Epithelial cell of proximal tubule (primary cell): ENCODE data around the gene METTL16. TPM values are rescaled to one million over a fixed set of nuclear protein-coding genes. Genes with fewer than 3 reads are reported as not detected.

Experiments
- DNase-seq: peaks from one replicate; pipeline ENCODE4 v3.0.0-alpha.2; 2011; ENCODE audit warnings: low read depth
- H3K4me3 ChIP-seq: 2 replicates; pipeline ENCODE4 v1.5.1; 2011; ENCODE audit warnings: low read depth, mild to moderate bottlenecking, low read length
- total RNA-seq: library from RNA; depleted of rRNA; stranded (reverse); fragments of >200 nt; gene quantifications from 2 replicates; pipeline ENCODE4 v1.2.3, GENCODE V29; 2015
- TF ChIP-seq, protein P1 (sequence below): conservative IDR thresholded peaks from 2 replicates; pipeline ENCODE4 v1.5.1; 2012; ENCODE audit warnings: low read depth, mild to moderate bottlenecking, low read length

METTL16 gene
- total RNA-seq, 1 donor from 2014 or later = 18.0 TPM

DNA sequence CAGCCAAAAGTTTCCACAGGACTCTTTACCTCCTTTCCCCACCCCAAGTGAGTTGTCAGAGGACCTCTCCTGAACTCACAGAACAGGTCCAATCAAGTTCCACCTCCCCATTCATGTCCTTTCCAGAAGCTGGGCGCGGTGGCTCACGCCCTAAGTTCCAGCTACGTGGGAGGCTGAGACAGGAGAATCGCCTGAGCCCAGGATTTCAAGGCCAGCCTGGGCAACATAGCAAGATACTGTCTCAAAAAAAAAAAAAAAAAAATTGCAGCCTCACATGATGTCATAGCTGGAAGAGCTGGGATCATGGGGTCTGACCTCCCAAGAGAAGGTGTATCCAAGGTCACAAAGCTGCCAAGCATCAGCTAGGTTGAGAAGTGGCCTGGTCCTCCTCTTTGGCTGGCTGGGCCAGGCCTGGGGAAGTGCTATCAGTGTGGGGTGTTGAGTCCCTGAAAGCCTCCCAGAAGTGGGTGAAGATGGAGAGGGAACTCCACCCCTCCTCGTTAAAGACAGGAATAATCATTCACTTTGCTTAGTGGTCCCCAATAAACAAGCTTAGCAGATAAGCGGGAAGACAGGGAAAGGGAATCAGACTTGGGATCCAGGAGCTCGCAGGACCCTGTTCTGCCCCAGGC lies 105.3 kb downstream of the METTL16 start:
- H3K4me3 ChIP-seq = no peak overlapping the region

DNA sequence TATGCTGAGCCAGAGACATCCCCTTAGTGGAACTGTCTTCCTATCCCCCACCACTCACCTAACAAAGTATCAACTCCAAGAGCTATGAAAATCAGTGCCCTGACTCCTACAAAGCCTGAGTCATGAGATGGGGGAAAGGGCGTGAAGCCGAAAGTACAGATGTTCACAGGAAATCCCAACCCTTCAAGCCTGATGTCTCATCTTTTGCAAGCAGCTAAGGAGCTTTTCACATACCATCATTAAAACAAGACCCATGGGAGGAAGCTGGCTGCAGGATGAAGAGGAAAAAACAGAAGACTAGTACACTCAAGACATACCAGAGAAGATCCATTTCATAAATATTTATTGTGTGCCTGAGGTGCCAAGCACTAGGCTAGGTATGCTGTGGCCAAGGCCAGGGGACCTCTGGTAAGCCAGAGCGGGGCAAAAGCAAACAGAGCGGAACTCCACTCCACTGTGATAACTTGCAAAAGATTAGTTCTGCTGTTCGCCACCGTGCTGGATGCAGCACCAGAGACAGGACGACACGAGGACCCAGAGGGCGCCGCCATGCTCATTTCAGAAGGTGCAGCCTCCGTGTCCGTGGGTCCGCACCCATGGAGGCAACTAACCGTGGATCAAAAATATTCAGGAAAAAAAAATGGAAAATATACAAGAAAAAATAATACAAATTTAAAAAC lies 106.3 kb downstream of the METTL16 start:
- DNase-seq = no peak
- TF ChIP-seq, protein P1, sequence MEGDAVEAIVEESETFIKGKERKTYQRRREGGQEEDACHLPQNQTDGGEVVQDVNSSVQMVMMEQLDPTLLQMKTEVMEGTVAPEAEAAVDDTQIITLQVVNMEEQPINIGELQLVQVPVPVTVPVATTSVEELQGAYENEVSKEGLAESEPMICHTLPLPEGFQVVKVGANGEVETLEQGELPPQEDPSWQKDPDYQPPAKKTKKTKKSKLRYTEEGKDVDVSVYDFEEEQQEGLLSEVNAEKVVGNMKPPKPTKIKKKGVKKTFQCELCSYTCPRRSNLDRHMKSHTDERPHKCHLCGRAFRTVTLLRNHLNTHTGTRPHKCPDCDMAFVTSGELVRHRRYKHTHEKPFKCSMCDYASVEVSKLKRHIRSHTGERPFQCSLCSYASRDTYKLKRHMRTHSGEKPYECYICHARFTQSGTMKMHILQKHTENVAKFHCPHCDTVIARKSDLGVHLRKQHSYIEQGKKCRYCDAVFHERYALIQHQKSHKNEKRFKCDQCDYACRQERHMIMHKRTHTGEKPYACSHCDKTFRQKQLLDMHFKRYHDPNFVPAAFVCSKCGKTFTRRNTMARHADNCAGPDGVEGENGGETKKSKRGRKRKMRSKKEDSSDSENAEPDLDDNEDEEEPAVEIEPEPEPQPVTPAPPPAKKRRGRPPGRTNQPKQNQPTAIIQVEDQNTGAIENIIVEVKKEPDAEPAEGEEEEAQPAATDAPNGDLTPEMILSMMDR = no peak
- no peak overlapping the region for H3K4me3 ChIP-seq

More for the DNA sequence above, 105.3 kb downstream of the METTL16 start:
- TF ChIP-seq, protein P1 = no peak
- DNase-seq = no peak

DNA sequence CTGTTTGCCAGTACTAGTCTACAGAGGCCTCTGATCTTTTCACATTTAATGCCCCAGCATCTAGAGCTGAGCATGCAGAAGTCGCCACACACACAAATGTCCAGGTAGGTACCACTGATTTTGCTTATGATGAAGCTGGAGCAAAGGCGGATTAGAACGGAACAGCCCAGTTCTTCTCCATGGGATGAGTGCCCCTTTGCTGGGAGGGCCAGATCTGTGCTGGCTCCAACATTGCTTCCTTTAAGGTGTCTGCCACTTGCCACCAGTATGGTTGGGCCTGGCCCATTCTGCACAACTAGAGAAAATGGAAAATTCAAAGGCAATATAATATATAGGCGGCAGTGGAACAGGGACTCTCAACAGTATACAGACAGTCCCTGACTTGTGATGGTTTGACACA lies 108.6 kb downstream of the METTL16 start:
- TF ChIP-seq, protein P1 = no peak
- DNase-seq = no peak
- no peak overlapping the region for H3K4me3 ChIP-seq

DNA sequence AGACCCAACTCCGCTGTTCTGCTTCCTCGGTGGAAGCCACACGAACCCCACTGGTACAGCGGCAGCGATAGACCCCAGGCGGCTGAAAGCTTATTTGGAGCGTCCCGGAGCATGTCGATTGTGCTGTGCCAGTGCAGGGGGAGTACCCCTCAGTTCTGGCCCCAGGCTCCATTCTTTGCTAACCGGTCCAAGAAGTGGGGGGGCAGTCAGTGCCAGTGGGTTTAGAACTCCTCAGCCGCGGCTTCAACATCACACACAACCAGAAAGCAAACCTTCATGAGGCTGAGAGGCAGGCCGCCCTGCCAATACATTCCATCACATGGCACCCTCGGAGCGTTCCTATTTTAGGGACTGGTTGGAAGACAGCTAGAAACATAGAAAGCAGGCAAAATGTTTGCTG lies 109.1 kb downstream of the METTL16 start:
- DNase-seq = no peak
- H3K4me3 ChIP-seq = peak overlapping the region; percentile 86
- TF ChIP-seq, protein P1 = no peak

DNA sequence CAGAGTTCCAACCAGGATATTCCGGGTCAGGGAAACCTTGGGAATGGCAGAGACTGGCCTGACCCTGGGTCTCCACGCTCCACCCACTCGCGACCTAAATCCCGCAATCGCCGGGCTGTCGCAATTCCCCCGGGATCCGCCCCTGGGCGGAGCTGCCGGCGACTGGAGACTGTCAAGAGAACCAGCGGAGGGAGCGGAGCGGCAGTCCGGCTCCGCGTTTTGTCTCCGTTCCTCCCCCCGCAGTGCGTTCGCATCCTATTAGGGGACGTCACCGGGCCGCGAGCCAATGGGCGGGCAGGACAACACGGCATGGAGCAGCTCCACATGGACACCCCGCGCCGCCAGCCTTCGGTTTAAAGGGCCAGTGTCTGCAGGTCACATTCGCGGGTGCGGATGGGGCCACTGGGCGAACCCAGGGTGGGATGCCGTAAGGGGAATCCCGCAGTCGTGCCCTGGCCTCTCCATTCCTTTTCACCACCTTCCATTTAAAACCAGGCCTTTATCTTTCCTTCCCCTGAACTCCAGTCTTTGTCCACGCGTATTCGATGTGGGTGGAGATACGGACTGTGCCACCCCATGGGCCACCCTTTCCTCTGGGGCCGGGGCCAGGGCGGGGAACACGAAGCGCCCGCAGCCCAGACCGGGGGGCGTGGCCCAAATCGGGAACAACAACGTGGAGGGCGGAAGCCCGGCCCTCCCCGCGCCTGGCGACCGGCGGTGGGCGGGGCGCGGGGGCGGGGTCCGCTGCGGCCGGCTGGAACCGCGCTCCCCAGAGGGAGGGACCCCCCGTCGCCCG lies 110.1 kb downstream of the METTL16 start:
- DNase-seq = peak; percentile 88
- H3K4me3 ChIP-seq = peak overlapping the region; percentile 86
- TF ChIP-seq, protein P1 = no peak

DNA sequence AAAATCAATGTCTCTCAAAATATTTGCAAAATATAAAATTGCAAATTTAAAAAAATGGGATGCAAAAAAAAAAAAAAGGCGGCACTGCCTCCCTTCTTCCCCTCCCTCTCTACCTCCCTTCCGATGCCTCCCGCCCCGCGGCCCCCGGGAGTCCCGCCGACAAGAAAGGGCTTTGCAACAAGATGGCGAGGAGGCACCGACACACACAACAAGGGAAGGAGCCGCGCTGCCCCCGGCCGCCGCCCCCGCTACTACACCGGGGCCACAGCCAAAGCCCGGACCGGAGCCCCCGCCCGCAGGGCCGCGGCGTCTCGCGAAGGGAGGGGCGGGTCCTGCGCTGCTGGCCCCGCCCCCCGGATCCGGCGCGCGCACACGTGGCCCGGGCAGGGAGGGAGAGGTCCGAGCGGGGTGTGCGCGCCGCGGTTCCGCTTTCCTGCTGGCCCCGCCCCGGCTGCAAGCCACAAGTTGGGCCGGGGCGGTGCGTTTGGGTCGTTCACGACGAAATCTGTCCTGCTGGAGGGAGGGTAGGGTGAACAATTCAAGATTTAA lies 110.7 kb downstream of the METTL16 start, which contains the start of gene MNT:
Gene MNT (minus strand): TSS at position 184 of the 549 bp plus-strand sequence. CDS start 348 bp downstream, outside the sequence.
- no peak for DNase-seq
- TF ChIP-seq, protein P1 = no peak

More for the DNA sequence above, 110.7 kb downstream of the METTL16 start, which contains the start of gene MNT:
- peak within 1 kb of the TSS; percentile 86 for H3K4me3 ChIP-seq
